Subcutaneous adipose tissue (tissue), 4 donors: Measurements from ENCODE around the gene IFNLR1. TPM values are rescaled to one million over a fixed set of nuclear protein-coding genes. Genes with fewer than 3 reads are reported as not detected.

Source experiments
- total RNA-seq, 4 donors: library from RNA; depleted of rRNA; stranded (reverse); fragments of >200 nt; gene quantifications; one replicate each; pipeline ENCODE4 v1.1.0, GENCODE V29; 2016
- TF ChIP-seq, protein P1 (sequence below): fragments of 450-650 bp; IDR thresholded peaks from one replicate; pipeline ENCODE4 v1.5.1; 2016; ENCODE audit warnings: low read depth, mild to moderate bottlenecking, control low read depth, antibody characterized with exemption, moderate library complexity

IFNLR1 gene
- total RNA-seq, 4 donors from 2014 or later: 0.22 to 6.1 (median 0.49) TPM; not detected in 1

- TF ChIP-seq, protein P1, sequence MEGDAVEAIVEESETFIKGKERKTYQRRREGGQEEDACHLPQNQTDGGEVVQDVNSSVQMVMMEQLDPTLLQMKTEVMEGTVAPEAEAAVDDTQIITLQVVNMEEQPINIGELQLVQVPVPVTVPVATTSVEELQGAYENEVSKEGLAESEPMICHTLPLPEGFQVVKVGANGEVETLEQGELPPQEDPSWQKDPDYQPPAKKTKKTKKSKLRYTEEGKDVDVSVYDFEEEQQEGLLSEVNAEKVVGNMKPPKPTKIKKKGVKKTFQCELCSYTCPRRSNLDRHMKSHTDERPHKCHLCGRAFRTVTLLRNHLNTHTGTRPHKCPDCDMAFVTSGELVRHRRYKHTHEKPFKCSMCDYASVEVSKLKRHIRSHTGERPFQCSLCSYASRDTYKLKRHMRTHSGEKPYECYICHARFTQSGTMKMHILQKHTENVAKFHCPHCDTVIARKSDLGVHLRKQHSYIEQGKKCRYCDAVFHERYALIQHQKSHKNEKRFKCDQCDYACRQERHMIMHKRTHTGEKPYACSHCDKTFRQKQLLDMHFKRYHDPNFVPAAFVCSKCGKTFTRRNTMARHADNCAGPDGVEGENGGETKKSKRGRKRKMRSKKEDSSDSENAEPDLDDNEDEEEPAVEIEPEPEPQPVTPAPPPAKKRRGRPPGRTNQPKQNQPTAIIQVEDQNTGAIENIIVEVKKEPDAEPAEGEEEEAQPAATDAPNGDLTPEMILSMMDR: no peak
These were observed 31.9 kb downstream of the IFNLR1 start for GRCh38 chr1:24155011-24155782.

GRCh38 chr1:24154215-24154614, 32.9 kb downstream of the IFNLR1 start:
- TF ChIP-seq, protein P1: no peak

DNA sequence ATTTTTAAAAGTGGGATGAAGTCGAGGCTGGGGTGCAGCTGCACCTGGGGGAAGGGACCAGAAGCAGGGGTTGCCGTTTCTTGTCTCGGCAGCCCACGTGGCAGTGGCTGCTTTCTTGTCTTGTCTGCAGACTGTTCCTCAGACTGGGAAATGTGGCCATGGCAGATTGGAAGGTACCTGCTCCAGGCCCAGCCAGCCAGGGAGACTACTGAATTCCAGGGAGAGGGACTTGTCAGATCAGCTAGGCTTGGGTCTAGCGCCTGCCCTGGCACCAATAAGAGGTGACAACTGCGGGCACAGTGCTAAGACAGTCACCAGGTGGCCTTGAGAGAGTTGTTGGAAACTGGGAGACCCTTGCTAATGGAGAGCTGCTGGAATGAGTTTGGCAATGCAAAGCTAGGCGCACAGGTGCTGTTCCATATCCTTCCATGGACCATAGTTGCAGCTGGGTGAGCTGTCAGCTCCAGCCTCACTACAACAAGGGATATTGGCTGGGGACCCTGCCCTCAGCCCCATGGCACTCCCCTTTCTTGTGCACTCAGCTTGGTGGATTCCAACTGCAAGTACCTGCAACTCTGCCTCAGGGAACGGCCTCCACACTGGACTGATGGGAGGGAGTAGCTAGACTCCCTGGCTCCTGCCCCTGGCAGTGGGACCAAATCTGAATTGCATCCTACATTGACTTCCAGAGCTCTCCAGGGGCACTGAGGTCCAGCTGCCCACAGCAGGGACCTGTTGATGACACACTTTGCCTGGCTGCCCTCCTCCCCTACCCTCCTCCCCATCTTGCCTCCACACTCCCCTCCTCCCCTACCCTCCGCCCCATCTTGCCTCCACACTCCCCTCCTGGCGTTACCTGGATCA, 34.2 kb downstream of the IFNLR1 start:
- TF ChIP-seq, protein P1: no peak

GRCh38 chr1:24151175-24151533, 35.9 kb downstream of the IFNLR1 start:
- TF ChIP-seq, protein P1: no peak

DNA sequence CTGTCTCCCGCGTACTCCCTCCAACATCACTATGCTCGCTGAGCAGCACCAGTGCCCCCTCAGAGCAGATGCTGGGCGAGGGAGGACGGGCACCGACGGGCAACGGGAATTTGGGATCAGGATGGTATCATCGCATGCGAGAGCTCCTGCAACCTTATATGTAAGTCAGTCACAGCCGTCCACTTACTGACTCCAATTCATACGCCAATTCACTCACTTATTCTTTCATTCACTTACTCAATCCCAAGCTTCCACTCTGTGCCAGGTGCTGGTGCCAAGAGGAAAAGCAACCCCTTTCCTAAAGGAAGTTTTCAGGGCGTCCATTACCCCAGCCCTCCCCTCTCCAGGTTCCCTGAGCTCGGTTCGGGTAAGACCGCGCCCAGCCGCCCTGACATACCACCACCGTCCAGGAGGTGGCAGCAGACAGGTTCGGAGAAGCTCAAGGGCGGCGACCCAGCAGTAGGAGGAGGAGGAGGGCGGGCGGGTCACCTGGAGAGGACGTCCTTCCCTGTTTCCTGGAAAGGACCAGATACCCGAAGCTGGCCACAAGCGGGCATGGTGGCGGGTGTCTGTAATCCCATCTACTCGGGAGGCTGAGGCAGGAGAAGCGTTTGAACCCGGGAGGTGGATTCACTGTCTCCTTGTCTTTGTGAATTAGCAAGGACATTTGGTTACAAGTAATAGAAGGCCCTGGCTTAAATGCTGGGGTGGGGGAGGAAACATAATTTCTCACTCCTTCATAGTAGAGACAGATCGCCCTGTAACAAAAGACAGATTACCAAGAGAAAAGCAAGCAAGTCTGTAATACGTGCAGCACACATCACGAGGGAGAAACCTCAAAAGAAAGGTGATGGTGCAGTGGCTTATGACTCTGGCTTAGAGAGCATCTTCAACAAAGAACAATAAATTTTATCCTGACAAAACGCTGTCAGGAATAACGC, 36.6 kb downstream of the IFNLR1 start:
- TF ChIP-seq, protein P1: no peak

DNA sequence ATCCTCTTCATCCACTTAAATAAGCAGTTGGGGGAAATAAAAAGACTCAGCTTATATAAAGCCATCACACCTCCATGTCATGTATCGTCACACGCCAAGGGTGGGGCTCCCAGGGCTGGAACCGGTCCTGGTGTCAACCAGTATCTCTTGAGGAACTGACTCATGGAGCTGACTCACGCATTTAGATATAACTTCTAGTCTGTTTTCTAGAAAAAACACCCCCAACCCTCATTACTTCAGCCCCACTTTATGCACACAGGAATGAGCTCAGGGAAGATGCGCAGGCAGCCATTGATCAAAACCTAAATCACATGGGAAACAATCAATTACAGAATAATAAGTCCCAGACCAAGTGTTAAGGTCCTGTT, 37.2 kb downstream of the IFNLR1 start:
- TF ChIP-seq, protein P1: no peak
